Stimulated activated CD4-positive, alpha-beta T cell treated with anti-CD3 and anti-CD28 coated beads, TNF-alpha, amount 100 ng/mL, for 24 hours (primary cell): ENCODE data around the gene SIRPB1.
A peak's percentile ranks its signal among the peaks of the same experiment; 100 is the strongest.
"Not testable (repeated sequence)": the region's sequence is repeated elsewhere in the genome, so short reads cannot be mapped to it uniquely, and the experiment has no call there.

Experiments
- DNase-seq, 3 experiments: peaks; one replicate each; pipeline ENCODE4 v3.0.0-alpha.2; 2020; ENCODE audit warnings: low read depth in 3 of 3

Gene SIRPB1

GRCh38 chr20:1619861-1620444 is at the start of gene SIRPB1:
Gene SIRPB1, minus strand, starts transcription at chr20:1620009. Its CDS starts 65 bp downstream, at chr20:1619944.
- DNase-seq: no peak

DNA sequence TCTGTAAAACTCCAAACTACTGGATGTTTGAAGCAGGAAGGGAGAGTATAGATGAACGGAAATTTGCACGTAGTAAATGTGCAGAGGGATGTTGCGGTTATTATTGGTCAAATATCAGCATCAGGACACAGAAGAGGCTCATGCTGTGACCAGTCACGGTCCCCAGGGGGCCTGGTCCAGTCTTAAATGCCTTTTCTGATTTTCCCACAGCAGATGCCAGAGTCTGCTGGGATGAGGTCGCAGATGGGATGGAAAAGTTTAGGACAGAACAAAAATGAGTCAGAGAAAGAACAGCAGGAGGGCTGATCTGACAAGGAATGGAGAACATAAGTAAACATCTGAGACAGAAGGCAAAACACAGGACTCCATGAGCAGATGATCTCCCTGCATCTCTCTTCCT is 49.5 kb upstream of the SIRPB1 start:
- no peak for DNase-seq

GRCh38 chr20:1667502-1668085 is 47.8 kb upstream of the SIRPB1 start:
- no peak for DNase-seq

DNA sequence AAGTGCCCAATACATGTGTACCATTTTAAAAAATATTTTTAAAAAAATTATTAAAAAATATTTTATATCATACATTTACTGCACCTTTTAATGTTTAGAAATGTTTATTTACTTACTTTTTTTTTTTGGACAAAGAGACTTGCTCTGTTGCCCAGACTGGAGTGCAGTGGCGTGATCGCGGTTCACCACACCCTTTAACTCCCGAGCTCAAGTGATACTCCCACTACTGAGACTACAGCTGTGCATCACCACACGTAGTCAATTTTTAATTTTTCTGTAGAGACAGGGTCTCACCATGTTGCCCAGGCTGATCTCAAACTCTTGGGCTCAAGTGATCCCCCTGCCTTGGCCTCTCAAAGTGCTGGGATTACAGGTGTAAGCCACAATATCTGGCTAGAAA is 47.0 kb upstream of the SIRPB1 start:
- no peak for DNase-seq

- no peak for DNase-seq
Observed at GRCh38 chr20:1665345-1665744, 45.5 kb upstream of the SIRPB1 start.

- peak in 1 of 3 experiments; percentile 66 for DNase-seq
Observed at GRCh38 chr20:1664911-1665310, 45.1 kb upstream of the SIRPB1 start.

DNA sequence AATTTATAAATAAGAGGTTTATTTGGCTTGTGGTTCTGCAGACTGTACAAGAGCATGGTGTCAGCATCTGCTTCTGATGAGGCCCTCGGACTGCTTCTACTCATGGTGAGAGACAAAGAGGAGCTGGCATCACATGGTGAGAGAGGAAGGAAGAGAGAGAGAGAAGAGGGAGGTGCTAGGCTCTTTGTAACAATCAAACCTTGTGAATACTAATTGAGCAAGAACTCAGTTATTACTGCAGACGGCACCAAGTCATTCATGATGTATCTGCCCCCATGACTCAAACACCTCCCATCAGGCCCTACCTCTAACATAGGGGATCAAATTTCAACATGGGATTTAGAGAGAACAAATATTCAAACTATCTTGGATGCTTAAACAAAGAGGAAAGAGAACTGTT is 44.1 kb upstream of the SIRPB1 start:
- DNase-seq: no peak

- no peak for DNase-seq
Observed at GRCh38 chr20:1661542-1662299, 41.9 kb upstream of the SIRPB1 start.

- no peak for DNase-seq
Observed at GRCh38 chr20:1660246-1660645, 40.4 kb upstream of the SIRPB1 start.

DNA sequence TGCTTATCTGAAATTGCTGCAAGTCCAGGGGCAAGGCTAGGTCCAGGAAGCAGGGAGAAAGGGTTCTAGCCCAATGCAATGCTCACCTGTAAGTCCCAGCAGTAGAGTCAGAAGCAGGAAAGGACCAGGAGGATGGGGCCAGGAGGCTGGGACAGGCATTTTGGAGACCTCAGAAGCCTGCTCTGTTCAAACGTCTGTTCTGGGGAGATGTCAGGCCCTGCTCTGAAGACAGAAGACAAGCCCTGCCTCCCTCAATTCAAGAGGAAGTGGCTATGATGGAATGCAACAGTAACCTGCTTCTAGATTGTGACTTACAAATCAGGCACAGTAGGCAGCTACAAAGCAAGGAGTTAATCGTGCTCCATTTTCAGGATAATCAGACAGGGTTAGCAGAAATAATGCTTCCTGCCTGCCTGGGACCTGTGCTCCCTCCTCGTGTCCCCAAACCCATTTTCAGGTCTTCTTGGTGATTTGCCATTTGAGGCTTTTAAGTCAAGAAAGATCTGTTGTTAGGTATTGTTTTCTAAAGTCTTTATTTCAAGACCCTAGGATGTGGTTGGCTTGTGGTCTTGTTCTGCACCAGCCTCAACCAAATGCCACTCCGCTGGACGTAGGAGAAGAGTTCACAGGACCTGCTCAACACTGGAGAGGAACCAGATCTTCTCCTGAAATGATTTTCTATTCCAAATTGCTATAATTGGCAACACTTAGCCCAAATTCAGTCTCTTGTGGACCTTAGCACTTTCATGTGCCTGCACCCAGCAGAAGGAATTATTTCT is 37.9 kb upstream of the SIRPB1 start, which contains the start of gene SIRPG:
SIRPG (minus strand) TSS at position 224 of the 779 bp plus-strand sequence; CDS start at position 159, 65 bp downstream.
- DNase-seq: no peak

- no peak for DNase-seq
Observed at GRCh38 chr20:1656844-1657243, 37.0 kb upstream of the SIRPB1 start.

DNA sequence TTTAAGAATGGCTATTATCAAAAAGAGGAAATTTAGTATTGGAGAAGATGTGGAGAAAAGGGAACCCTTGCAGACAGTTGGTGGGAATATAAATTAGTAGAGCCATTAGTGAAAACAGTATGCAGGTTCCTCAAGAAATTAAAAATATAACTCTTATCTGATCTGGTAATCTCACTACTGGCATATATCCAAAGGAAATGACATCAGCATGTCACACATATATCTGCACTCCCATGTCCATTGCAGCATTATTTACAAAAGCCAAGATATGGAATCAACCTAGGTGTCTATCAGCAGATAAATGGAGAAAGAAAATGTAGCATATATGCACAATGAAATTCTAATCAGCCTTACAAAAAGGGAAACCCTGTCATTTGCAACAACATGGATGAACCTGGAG is 35.2 kb upstream of the SIRPB1 start:
- DNase-seq: no peak

DNA sequence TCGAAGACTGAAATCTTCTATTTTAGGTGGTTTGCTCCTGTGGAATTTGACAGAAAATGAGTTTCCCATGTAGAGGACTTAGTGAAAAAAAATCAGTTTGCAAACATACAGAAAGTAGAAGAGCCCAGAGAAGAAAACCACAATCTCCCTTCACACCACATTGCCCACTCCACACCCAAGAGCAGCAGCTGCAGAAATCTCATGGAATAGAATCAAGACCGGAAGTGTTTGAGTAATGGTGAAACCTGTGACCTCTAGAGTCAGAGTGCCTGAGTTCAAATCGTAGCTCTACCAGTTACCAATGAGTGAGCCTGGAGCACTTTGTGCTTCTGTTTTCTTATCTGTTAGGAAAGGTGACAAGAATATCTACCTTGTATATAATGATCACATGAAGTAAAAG is 33.2 kb upstream of the SIRPB1 start:
- no peak for DNase-seq

- no peak for DNase-seq
Observed at GRCh38 chr20:1652104-1652503, 32.3 kb upstream of the SIRPB1 start.

DNA sequence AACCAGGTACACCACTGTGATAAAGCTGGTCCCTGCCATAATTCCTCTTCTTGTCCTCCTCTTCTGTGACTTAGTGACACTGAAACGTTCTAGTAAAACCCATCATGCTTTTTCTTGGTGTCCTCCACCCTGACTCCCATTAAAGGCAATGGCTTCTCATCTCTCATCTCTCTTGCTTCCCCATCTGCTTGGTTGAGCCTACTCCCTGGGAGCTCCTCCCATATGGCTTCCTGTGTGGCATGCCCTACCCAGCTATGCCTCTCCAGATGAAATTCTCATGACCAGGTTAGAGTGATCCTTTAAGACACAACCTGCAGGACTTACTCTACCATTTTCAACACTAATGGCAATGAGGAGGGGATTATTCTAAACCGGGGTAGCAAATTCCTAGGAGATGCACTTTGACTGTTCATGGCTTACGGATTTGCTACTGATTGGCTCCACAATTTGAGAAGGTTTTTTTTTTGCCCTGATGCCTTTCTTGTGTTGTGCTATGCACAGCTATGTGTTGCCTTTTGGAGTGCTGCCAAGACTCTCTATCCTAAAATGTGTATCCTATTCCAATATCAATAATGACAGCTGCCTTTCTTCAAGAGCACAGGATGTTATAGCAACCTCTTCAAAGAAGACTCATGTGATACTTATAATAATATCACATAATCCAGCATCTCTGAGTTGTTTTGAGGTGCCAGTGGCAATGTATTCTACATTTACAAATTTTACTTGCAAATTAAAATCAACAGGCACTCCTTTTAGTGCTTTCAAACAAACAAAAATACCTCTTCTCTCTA is 31.7 kb upstream of the SIRPB1 start:
- no peak for DNase-seq

- no peak for DNase-seq
Observed at GRCh38 chr20:1648101-1648500, 28.3 kb upstream of the SIRPB1 start.

- DNase-seq: peak in 1 of 3 experiments; percentile 28
Observed at GRCh38 chr20:1646975-1647431, 27.2 kb upstream of the SIRPB1 start.

- DNase-seq: no peak
Observed at GRCh38 chr20:1644101-1644962, 24.5 kb upstream of the SIRPB1 start.

DNA sequence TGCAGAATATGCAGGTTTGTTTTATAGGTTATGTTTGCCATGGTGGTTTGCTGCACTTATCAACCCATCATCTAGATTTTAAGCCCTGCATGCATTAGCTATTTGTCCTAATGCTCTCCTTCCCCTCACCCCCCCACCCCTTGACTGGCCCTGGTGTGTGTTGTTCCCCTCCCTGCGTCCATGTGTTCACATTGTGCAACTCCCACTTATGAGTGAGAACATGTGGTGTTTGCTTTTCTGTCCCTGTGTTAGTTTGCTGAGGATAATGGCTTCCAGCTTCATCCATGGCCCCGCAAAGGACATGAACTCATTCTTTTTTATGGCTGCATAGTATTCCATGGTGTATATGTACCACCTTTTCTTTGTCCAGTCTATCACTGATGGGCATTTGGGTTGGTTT is 18.8 kb upstream of the SIRPB1 start:
- DNase-seq: not testable (repeated sequence)

DNA sequence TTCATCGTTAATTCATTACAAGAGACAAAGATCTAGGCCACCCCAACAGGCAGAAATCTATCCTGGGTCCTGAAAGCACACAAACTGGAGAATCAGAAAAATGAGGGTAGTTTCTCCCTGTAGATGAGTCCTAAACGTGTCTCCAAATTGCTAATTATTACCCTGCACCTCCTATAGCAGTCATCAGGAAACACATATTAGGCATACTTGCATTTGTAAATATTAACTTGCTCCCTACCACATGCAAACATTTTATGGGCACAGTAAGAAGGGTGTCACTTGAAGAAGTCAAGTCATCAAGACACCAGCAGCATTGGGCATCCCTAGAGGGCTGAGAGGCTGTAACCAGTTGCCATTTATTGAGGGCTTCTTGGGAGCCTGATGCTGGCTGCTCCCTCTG is 17.9 kb upstream of the SIRPB1 start:
- no peak for DNase-seq
